ENCODE measurements around the gene TNS1.

DNA sequence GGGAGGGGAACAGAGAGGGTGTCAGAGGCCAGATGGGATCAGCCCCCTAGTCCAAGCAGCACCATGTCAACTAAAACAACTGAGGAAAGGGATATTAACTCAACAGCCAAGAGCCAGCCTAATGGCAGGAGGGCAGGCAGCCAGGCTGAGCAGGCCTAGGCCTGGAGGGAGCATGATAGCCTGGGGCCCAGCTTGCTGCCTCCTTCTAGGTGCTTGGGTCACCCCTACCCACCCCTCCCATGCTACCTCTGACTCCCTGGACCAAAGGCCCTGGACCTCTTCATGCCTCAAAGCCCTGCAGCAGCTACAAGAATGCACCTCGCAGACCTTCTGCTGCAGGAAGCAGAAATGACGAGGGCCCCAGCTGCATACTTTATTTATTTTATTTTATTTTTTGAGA is 22.1 kb upstream of the TNS1 start:
- TF ChIP-seq, protein P1, sequence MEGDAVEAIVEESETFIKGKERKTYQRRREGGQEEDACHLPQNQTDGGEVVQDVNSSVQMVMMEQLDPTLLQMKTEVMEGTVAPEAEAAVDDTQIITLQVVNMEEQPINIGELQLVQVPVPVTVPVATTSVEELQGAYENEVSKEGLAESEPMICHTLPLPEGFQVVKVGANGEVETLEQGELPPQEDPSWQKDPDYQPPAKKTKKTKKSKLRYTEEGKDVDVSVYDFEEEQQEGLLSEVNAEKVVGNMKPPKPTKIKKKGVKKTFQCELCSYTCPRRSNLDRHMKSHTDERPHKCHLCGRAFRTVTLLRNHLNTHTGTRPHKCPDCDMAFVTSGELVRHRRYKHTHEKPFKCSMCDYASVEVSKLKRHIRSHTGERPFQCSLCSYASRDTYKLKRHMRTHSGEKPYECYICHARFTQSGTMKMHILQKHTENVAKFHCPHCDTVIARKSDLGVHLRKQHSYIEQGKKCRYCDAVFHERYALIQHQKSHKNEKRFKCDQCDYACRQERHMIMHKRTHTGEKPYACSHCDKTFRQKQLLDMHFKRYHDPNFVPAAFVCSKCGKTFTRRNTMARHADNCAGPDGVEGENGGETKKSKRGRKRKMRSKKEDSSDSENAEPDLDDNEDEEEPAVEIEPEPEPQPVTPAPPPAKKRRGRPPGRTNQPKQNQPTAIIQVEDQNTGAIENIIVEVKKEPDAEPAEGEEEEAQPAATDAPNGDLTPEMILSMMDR (IDR thresholded peaks at IDR 0.05): no peak
- TF ChIP-seq EZH2 (IDR thresholded peaks at IDR 0.05; ENCODE audit: borderline replicate concordance, insufficient read depth, low read depth, low read length, poor library complexity, severe bottlenecking): no peak

Data from B cell (primary cell).